HG03469 (cell line): ENCODE results near the gene FBXL7.

Source experiments
- ATAC-seq: cut with Tn5 transposase; IDR thresholded peaks from one replicate; pipeline ENCODE4 v1.9.1; 2021; ENCODE audit warnings: mild to moderate bottlenecking, moderate library complexity, moderate number of reproducible peaks; ENCODE audit not compliant: unreplicated experiment

Gene FBXL7

GRCh38 chr5:15575666-15576065 is 75.7 kb downstream of the FBXL7 start:
- ATAC-seq = no peak

GRCh38 chr5:15577132-15577531 is 77.2 kb downstream of the FBXL7 start:
- no peak for ATAC-seq

- no peak for ATAC-seq
Measured at GRCh38 chr5:15577831-15578230, 77.9 kb downstream of the FBXL7 start.

- no peak for ATAC-seq
Measured at GRCh38 chr5:15579193-15579990, 79.4 kb downstream of the FBXL7 start.

DNA sequence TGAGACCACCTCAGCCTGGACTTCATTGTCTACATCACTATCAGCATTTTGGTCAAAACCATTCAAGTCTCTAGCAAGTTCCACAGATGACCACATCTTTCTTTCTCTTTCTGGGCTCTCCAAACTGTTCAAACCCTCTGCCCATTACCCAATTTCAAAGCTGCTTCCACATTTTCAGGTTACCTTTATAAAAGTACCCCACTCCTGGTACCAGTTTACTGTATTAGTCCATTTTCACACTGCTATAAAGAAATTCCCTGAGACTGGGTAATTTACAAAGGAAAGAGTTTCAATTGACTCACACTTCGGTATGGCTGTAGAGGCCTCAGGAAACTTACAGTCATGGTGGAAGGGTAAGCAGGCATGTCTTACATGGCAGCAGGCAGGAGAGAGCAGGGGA is 84.5 kb downstream of the FBXL7 start:
- no peak for ATAC-seq

DNA sequence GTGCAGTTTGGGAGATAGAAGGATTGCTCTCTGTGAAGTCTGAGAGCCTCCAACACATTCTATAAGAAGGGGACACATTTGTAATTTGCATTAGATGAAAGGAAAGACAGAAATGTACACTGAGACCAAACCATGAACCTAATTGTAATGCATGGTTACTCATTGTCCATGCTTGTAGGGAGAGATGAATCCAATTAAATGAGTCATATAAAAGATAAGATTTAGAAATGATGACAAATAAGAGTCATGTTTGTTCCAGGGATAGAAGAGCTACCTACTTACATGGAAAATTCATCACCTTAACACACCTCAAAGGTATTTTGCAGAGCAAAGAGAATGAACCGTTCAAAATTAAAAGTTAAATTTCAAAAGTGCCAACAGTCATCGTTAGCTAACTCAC is 85.1 kb downstream of the FBXL7 start:
- no peak for ATAC-seq

DNA sequence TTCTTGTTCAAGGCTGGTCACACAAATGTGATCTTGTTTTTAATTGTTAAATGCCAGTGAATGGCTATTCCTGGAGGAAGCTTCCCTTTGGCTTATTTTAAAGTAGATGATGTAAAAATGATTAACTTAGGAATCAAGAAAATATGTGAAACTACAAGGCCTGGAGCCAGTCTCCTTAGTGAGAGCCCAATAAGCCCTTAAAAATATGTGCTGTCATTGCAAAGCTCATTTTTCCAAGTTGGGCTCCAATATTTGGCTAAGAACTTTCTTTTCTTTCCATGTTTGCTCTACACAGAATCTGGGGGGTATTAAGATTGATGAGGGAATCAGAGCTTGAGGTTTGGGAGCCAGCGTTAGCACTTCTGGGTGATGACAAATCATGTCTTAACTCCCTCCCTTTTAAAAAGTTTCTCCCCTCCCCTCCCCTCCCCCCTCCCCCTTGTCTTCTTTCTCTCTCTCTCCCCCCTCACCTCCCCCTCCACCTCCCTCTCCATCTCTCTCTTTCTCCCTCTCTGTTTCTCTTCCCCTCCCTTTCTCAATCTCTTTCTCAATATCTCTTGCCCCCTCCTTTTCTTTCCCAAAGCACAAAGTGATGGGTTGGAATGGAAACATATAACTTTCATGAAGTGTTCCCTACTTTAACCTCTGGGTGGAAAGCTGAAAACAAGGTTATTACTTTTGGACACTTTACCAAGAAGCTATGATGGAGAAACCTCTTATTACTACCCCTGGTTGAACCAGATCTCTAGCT is 86.0 kb downstream of the FBXL7 start:
- ATAC-seq = no peak

GRCh38 chr5:15587916-15588315 is 87.9 kb downstream of the FBXL7 start:
- no peak for ATAC-seq

DNA sequence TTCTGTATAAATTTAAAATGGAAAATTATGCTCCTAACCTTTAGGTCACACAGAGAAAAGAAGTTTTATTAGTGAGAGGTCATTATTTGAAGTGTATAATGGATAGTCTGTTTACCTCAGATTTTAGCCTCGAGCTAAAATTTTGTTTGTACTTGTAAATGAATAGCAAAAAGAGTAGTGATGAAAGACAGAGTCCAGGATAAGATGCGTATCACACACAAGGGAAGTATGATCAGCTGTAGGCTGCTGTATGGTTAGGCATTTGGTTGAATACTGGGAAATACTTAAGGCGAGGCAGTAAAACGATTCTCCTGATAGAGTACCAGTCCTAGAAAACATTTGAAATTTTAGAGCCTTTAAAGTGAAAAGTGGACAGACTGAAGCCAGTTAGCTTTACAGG is 92.7 kb downstream of the FBXL7 start:
- no peak for ATAC-seq

DNA sequence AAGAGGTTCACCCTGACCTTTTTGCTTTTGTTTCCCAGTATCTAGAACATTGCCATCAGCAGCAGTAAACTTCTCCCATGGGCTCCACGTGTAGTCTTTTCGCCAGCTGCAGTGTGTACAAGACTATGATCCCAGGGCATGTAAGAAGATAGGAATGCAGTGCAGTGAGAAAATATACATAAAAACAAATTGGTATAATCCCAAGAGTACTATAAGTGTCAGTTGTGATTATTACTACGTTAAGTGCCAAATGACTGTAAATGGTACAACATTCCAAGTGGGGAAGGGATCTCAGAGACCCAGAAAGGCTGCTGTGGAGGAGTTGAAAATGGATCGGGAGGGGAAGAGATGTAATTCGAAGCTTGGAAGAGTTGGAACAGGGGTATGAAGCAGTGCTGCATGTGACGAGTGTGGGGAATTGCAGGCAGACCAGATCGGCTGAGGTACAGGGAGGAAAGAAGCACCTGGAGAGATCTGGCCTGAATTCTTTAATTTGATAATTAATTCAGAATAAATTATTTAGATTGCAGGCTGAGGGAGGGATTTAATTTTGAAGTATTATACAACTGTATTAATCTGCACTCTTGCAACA is 95.1 kb downstream of the FBXL7 start:
- no peak for ATAC-seq

- no peak for ATAC-seq
Measured at GRCh38 chr5:15595929-15596328, 95.9 kb downstream of the FBXL7 start.

GRCh38 chr5:15596936-15597335 is 97.0 kb downstream of the FBXL7 start:
- no peak for ATAC-seq

DNA sequence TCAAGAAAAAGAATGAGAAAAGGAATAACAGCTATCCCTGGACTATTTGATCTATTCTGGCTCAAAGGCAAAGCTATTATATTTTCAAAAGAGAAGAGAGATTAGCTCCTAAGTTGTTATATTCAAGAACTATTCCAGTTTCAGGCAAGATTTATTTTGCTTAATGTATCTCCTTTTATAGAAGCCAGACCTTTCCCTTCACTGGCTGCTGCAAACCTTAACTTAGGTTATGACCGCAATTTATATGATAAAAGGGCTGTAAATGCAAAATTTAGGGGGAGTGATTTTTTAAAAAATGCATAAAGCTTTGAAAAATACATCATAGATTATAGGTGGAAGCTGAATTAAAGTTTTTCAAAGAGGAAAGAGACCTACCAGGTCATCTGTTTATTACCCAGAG is 97.8 kb downstream of the FBXL7 start:
- ATAC-seq = no peak

DNA sequence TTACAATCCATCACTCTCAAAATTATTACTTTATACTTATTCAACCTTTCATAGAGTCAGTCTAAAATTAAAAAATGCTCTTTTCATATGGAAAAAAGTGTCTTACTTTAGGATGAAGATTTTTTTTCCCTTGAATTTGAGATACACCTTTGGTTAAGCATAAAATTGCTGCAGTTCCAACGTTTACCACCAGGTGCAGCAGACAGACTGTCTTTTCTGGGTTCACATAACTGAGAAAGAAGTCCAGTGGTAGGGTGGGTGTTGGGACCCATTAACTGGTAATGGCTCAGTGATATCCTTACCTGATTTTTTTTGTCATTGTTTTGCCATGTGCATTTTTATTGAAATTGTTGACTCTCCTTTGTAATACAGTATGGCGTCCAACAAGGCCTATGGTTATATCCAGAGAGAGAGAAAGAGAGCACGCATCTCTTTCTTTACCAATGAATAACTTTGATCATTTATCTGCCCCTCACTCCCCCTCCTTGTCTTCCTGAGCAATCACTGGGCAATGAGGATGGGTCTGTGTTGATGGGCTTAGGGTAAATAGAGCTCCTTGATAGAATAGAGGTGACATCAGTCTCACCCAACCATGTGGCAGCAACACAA is 98.4 kb downstream of the FBXL7 start:
- no peak for ATAC-seq

DNA sequence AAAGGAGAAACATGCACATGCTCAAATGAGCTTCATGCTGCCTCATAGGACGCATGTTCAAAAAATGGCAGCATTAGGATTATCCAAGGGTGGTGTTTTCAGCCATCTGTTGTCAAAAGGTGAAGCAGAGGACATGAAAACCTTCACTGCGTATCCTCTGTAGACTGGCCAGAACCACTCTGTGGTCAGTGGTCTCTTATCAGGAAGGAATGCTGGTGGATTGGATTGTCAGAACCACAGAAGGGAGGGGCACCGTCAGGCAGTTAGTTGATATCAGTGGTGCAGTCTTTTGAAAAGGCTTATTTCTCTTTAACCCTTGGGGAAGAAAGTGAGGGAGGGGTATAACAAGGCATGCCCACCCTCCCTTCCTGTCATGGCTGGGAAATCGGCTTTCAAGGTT is 100.1 kb downstream of the FBXL7 start:
- no peak for ATAC-seq

GRCh38 chr5:15601274-15601673 is 101.3 kb downstream of the FBXL7 start:
- no peak for ATAC-seq

DNA sequence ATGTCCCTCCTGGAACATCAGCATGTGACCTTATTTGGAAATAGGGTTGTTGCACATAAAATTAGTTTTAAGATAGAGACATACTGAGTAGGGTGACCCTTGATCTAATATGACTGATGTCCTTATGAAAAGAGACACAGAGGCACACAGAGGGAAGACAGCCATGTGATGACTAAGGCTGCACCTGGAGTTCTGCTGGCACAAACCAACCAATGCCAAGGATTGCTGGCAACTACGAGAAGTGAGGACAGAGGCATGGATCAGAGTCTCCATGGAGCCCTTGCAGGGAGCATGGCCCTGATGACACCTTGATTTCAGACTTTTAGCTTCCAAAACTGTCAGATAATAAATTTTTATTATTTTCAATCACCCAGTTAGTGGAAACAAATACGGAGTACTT is 101.9 kb downstream of the FBXL7 start:
- no peak for ATAC-seq

DNA sequence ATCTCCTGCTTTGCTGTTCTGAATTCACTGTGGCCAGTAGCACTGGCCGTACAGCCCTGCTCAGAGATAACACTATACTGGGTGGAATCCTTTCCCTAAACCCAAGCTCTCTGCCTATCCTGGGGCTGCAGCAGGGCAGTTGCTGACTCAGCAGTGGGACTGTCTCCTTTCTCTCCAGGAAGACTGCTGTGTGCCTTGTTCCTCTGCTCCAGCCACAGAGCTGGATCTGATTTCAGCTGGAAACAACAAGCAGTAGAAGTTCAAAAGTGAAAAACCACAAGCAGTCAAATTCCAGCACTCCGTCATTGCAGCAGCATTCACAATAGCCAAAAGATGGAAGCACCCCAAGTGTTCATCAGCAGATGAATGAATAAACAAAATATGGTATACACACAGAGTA is 105.0 kb downstream of the FBXL7 start:
- no peak for ATAC-seq

GRCh38 chr5:15606197-15606596 is 106.2 kb downstream of the FBXL7 start:
- ATAC-seq = no peak

- ATAC-seq = no peak
Measured at GRCh38 chr5:15607076-15607475, 107.1 kb downstream of the FBXL7 start.

DNA sequence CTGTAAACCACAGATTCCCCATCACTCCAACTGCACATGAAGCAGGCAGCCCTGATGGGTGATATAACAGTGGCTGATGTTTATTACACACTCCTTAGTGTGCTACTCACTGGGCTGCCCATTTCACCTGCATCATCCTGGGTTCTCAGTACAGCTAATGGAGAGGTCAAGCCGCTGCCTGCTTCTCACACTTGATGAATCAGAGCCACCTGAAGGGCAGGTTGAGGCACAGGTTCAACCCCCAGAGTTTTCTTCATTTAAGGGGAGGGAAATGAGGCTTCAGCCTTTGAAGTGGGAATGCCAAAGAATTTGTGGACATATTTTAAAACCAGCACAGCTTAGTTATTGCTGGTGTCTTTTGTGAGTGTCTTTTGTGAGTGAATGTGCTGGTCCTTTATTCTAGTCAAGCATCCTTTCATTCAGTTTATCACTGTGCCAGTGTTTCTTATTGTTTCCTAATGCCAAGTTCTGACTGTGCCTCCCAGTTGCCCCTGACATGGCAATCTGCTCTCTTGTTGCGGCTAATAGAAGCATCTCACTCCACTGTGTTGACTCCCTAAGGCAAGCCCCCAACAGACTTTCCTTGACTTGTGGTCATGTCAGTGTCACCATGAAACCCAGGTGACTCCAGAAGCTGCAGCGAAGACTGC is 109.2 kb downstream of the FBXL7 start:
- ATAC-seq = no peak
